Measurements from ENCODE around the gene CASK. TPM values are rescaled to one million over a fixed set of nuclear protein-coding genes. Genes with fewer than 3 reads are reported as not detected.

Gene CASK
- total RNA-seq, 1 experiment from 2014 or later, result 54.6 TPM

DNA sequence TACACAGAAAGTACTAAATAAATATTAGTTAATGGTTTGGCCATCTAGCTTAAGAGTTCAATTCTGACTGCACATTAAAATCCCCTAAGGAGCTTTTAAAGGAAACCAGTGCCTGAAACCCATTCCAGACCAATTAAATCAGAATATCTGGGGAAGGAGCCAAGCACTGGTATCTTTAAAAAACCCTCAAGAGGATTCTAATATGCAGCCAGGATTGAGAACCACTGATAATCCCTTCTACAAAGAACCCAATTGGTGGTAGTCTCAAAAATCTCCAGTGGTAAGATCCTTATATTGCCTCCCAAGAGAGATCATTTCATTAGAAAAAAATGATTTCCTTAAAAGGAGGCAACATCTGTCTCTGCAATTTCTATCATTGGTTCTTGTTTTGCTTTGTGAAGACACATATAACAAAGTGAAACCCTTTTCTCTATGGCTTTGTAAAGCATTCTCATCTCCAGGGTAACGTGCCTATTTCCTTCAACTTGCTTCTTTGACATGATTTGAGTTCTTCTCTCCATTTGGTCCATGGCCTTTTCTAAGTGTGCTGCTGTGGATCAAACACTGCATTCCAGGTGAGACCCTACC, 231.1 kb downstream of the CASK start:
- no peak for TF ChIP-seq TEAD1 (CRISPR knock-in tag; IDR thresholded peaks at IDR 0.05)
- TF ChIP-seq, protein P1, sequence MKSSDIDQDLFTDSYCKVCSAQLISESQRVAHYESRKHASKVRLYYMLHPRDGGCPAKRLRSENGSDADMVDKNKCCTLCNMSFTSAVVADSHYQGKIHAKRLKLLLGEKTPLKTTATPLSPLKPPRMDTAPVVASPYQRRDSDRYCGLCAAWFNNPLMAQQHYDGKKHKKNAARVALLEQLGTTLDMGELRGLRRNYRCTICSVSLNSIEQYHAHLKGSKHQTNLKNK (CRISPR knock-in tag; IDR thresholded peaks at IDR 0.05), result no peak
- TF ChIP-seq, protein P2, sequence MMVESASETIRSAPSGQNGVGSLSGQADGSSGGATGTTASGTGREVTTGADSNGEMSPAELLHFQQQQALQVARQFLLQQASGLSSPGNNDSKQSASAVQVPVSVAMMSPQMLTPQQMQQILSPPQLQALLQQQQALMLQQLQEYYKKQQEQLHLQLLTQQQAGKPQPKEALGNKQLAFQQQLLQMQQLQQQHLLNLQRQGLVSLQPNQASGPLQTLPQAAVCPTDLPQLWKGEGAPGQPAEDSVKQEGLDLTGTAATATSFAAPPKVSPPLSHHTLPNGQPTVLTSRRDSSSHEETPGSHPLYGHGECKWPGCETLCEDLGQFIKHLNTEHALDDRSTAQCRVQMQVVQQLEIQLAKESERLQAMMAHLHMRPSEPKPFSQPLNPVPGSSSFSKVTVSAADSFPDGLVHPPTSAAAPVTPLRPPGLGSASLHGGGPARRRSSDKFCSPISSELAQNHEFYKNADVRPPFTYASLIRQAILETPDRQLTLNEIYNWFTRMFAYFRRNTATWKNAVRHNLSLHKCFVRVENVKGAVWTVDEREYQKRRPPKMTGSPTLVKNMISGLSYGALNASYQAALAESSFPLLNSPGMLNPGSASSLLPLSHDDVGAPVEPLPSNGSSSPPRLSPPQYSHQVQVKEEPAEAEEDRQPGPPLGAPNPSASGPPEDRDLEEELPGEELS (CRISPR knock-in tag; IDR thresholded peaks at IDR 0.05), result no peak
- TF ChIP-seq, protein P3, sequence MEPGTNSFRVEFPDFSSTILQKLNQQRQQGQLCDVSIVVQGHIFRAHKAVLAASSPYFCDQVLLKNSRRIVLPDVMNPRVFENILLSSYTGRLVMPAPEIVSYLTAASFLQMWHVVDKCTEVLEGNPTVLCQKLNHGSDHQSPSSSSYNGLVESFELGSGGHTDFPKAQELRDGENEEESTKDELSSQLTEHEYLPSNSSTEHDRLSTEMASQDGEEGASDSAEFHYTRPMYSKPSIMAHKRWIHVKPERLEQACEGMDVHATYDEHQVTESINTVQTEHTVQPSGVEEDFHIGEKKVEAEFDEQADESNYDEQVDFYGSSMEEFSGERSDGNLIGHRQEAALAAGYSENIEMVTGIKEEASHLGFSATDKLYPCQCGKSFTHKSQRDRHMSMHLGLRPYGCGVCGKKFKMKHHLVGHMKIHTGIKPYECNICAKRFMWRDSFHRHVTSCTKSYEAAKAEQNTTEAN (CRISPR knock-in tag; IDR thresholded peaks at IDR 0.05), result no peak
- TF ChIP-seq GRHL2 (CRISPR knock-in tag; IDR thresholded peaks at IDR 0.05; ENCODE audit: insufficient replicate concordance, severe bottlenecking), result no peak
- TF ChIP-seq, protein P4, sequence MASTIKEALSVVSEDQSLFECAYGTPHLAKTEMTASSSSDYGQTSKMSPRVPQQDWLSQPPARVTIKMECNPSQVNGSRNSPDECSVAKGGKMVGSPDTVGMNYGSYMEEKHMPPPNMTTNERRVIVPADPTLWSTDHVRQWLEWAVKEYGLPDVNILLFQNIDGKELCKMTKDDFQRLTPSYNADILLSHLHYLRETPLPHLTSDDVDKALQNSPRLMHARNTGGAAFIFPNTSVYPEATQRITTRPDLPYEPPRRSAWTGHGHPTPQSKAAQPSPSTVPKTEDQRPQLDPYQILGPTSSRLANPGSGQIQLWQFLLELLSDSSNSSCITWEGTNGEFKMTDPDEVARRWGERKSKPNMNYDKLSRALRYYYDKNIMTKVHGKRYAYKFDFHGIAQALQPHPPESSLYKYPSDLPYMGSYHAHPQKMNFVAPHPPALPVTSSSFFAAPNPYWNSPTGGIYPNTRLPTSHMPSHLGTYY (CRISPR knock-in tag; IDR thresholded peaks at IDR 0.05), result no peak
- TF ChIP-seq, protein P5, sequence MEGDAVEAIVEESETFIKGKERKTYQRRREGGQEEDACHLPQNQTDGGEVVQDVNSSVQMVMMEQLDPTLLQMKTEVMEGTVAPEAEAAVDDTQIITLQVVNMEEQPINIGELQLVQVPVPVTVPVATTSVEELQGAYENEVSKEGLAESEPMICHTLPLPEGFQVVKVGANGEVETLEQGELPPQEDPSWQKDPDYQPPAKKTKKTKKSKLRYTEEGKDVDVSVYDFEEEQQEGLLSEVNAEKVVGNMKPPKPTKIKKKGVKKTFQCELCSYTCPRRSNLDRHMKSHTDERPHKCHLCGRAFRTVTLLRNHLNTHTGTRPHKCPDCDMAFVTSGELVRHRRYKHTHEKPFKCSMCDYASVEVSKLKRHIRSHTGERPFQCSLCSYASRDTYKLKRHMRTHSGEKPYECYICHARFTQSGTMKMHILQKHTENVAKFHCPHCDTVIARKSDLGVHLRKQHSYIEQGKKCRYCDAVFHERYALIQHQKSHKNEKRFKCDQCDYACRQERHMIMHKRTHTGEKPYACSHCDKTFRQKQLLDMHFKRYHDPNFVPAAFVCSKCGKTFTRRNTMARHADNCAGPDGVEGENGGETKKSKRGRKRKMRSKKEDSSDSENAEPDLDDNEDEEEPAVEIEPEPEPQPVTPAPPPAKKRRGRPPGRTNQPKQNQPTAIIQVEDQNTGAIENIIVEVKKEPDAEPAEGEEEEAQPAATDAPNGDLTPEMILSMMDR (IDR thresholded peaks at IDR 0.05), result no peak
- TF ChIP-seq, protein P6, sequence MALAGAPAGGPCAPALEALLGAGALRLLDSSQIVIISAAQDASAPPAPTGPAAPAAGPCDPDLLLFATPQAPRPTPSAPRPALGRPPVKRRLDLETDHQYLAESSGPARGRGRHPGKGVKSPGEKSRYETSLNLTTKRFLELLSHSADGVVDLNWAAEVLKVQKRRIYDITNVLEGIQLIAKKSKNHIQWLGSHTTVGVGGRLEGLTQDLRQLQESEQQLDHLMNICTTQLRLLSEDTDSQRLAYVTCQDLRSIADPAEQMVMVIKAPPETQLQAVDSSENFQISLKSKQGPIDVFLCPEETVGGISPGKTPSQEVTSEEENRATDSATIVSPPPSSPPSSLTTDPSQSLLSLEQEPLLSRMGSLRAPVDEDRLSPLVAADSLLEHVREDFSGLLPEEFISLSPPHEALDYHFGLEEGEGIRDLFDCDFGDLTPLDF (CRISPR knock-in tag; IDR thresholded peaks at IDR 0.05), result no peak
- TF ChIP-seq, protein P7, sequence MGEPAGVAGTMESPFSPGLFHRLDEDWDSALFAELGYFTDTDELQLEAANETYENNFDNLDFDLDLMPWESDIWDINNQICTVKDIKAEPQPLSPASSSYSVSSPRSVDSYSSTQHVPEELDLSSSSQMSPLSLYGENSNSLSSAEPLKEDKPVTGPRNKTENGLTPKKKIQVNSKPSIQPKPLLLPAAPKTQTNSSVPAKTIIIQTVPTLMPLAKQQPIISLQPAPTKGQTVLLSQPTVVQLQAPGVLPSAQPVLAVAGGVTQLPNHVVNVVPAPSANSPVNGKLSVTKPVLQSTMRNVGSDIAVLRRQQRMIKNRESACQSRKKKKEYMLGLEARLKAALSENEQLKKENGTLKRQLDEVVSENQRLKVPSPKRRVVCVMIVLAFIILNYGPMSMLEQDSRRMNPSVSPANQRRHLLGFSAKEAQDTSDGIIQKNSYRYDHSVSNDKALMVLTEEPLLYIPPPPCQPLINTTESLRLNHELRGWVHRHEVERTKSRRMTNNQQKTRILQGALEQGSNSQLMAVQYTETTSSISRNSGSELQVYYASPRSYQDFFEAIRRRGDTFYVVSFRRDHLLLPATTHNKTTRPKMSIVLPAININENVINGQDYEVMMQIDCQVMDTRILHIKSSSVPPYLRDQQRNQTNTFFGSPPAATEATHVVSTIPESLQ (CRISPR knock-in tag; IDR thresholded peaks at IDR 0.05), result no peak
- no peak for TF ChIP-seq ZNF416 (CRISPR knock-in tag; IDR thresholded peaks at IDR 0.05)
- TF ChIP-seq ZNF423 (CRISPR knock-in tag; IDR thresholded peaks at IDR 0.05), result no peak
- TF ChIP-seq ZNF138 (CRISPR knock-in tag; conservative IDR thresholded peaks at IDR 0.05), result no peak
- no peak for TF ChIP-seq ESRRA (CRISPR knock-in tag; IDR thresholded peaks at IDR 0.05; ENCODE audit: borderline replicate concordance)
- TF ChIP-seq, protein P8, sequence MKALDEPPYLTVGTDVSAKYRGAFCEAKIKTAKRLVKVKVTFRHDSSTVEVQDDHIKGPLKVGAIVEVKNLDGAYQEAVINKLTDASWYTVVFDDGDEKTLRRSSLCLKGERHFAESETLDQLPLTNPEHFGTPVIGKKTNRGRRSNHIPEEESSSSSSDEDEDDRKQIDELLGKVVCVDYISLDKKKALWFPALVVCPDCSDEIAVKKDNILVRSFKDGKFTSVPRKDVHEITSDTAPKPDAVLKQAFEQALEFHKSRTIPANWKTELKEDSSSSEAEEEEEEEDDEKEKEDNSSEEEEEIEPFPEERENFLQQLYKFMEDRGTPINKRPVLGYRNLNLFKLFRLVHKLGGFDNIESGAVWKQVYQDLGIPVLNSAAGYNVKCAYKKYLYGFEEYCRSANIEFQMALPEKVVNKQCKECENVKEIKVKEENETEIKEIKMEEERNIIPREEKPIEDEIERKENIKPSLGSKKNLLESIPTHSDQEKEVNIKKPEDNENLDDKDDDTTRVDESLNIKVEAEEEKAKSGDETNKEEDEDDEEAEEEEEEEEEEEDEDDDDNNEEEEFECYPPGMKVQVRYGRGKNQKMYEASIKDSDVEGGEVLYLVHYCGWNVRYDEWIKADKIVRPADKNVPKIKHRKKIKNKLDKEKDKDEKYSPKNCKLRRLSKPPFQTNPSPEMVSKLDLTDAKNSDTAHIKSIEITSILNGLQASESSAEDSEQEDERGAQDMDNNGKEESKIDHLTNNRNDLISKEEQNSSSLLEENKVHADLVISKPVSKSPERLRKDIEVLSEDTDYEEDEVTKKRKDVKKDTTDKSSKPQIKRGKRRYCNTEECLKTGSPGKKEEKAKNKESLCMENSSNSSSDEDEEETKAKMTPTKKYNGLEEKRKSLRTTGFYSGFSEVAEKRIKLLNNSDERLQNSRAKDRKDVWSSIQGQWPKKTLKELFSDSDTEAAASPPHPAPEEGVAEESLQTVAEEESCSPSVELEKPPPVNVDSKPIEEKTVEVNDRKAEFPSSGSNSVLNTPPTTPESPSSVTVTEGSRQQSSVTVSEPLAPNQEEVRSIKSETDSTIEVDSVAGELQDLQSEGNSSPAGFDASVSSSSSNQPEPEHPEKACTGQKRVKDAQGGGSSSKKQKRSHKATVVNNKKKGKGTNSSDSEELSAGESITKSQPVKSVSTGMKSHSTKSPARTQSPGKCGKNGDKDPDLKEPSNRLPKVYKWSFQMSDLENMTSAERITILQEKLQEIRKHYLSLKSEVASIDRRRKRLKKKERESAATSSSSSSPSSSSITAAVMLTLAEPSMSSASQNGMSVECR (CRISPR knock-in tag; IDR thresholded peaks at IDR 0.05; ENCODE audit: borderline replicate concordance), result no peak
- no peak for TF ChIP-seq TEAD4 (CRISPR knock-in tag; IDR thresholded peaks at IDR 0.05)
- no peak for TF ChIP-seq ZNF232 (CRISPR knock-in tag; IDR thresholded peaks at IDR 0.05)
- TF ChIP-seq, protein P9, sequence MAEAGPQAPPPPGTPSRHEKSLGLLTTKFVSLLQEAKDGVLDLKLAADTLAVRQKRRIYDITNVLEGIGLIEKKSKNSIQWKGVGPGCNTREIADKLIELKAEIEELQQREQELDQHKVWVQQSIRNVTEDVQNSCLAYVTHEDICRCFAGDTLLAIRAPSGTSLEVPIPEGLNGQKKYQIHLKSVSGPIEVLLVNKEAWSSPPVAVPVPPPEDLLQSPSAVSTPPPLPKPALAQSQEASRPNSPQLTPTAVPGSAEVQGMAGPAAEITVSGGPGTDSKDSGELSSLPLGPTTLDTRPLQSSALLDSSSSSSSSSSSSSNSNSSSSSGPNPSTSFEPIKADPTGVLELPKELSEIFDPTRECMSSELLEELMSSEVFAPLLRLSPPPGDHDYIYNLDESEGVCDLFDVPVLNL (CRISPR knock-in tag; IDR thresholded peaks at IDR 0.05; ENCODE audit: borderline replicate concordance, low read depth), result no peak
- H3K27ac Mint-ChIP-seq, result no peak overlapping the region
- H3K36me3 Mint-ChIP-seq, result peaks cover 1% of the 10 kb centered on the region; the same call in 1 of the 2 replicates
- peaks cover 7% of the 10 kb centered on the region for H3K4me1 Mint-ChIP-seq
- DNase-seq (ENCODE audit: low spot score) (no peak), ATAC-seq (no peak)
- no peaks in the 10 kb centered on the region for H3K9me3 Mint-ChIP-seq
- ChIA-PET POLR2A (no interaction called here), CTCF (no interaction called here)
- H3K27me3 Mint-ChIP-seq (ENCODE audit: low read depth), result no peaks in the 10 kb centered on the region
- H3K4me3 Mint-ChIP-seq, result no peak overlapping the region

All from WTC11 (cell line).